Measurements from ENCODE around the gene CPSF4L. TPM values are rescaled to one million over a fixed set of nuclear protein-coding genes. Genes with fewer than 3 reads are reported as not detected.

The CPSF4L gene
- total RNA-seq, 1 experiment from 2014 or later: not detected

DNA sequence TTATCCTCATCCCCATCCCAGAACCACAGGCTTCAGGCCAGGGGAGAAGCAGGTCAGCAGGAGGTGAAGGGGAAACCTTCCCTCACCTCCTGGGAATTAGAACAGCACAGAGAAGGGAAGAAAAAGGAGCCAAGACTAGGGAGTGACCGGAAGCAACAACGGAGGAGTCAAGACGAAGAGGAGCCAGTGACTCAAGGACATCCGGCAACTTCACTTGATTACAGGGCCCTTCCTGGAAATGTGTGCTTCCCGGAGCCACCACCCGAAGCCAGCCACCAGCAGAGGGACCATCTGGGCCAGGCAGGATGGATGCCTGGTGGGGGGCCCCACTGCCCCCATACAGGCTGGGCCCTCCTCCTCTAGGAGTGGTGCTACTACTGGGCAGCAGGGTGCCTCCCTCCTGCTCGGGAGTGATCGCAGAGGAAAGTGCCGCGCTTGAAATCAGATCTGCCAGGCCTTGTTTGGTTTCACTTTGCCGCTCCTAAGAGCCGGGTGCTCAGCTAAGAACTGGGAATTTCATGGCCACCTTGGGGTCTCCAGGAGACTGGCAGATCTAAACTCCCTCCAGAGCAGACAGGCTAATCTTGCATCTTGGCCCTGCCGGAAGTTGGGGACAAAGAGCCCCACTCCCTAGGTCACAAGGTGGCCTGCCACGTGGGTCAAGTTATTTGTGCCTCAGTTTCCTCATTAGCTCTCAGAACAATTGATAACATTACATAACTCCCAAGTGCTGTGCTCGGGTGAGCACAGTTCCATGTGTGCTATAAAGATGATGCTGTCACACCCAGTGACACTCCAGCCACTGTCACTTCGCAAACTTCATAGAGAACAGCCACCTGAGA, 43.5 kb upstream of the CPSF4L start:
- Histone ChIP-seq H3K4me1 (ENCODE audit: insufficient read depth, low read length, poor library complexity, severe bottlenecking) (peaks cover 72% of the 10 kb centered on the region), H3K36me3 (ENCODE audit: insufficient read depth, low read length, poor library complexity, severe bottlenecking) (no peaks in the 10 kb centered on the region), H3K27me3 (replicated peaks; ENCODE audit: insufficient read depth, low read depth, low read length, poor library complexity) (no peaks in the 10 kb centered on the region), H3K27ac (ENCODE audit: low read depth, low read length, poor library complexity, severe bottlenecking) (peak overlapping the region; percentile 91), H3K9me3 (ENCODE audit: low read depth, low read length, poor library complexity, severe bottlenecking) (no peaks in the 10 kb centered on the region), H3K4me3 (ENCODE audit: low read depth, low read length, poor library complexity, severe bottlenecking) (peak overlapping the region; percentile 38)
- intact Hi-C loops (cut with micrococcal nuclease; ENCODE audit: unreplicated experiment): no loop called here
- no TSS peak for BruUV-seq (replicated peaks)
- DNase-seq (ENCODE audit: low spot score): peak; percentile 94
- CTCF ChIA-PET: no interaction called here
- POLR2A ChIA-PET (ENCODE audit: low non-redundant PET): no interaction called here
- TF ChIP-seq, protein P1, sequence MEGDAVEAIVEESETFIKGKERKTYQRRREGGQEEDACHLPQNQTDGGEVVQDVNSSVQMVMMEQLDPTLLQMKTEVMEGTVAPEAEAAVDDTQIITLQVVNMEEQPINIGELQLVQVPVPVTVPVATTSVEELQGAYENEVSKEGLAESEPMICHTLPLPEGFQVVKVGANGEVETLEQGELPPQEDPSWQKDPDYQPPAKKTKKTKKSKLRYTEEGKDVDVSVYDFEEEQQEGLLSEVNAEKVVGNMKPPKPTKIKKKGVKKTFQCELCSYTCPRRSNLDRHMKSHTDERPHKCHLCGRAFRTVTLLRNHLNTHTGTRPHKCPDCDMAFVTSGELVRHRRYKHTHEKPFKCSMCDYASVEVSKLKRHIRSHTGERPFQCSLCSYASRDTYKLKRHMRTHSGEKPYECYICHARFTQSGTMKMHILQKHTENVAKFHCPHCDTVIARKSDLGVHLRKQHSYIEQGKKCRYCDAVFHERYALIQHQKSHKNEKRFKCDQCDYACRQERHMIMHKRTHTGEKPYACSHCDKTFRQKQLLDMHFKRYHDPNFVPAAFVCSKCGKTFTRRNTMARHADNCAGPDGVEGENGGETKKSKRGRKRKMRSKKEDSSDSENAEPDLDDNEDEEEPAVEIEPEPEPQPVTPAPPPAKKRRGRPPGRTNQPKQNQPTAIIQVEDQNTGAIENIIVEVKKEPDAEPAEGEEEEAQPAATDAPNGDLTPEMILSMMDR (conservative IDR thresholded peaks at IDR 0.05; ENCODE audit: low read depth, low read length): peak; percentile 58
- TF ChIP-seq EZH2 (IDR thresholded peaks at IDR 0.05; ENCODE audit: borderline replicate concordance, low read depth, low read length, poor library complexity, severe bottlenecking): no peak

DNA sequence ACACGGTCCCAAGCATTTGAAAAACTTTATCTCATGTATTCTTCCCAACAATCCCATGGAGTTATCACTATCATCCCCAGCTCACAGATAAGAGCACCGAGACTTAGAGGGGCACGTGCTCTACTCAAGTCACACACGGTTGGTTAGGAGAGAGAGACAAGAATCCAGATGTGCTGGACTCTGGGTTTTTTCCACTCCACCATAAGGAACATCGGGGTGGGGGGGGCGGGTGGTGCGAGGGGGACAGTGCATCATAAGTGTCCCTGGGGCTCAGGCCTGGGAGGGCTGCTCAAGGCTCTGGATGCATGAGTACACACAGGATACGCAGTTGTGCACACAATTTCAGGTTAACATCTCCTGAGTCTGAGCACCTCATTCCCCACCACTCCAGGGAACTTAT, 42.8 kb upstream of the CPSF4L start:
- H3K36me3 ChIP-seq (ENCODE audit: insufficient read depth, low read length, poor library complexity, severe bottlenecking): no peaks in the 10 kb centered on the region
- peaks cover 77% of the 10 kb centered on the region for H3K4me1 ChIP-seq (ENCODE audit: insufficient read depth, low read length, poor library complexity, severe bottlenecking)
- no TSS peak for BruUV-seq (replicated peaks)
- ChIA-PET POLR2A (ENCODE audit: low non-redundant PET) (no interaction called here), CTCF (interaction anchor here (1.3 kb wide), 1 partner anchor 66 kb away, joined by 3 read pairs; no protein-coding TSS in a partner anchor)
- H3K27ac ChIP-seq (ENCODE audit: low read depth, low read length, poor library complexity, severe bottlenecking): peak overlapping the region; percentile 91
- no peaks in the 10 kb centered on the region for H3K9me3 ChIP-seq (ENCODE audit: low read depth, low read length, poor library complexity, severe bottlenecking)
- H3K4me3 ChIP-seq (ENCODE audit: low read depth, low read length, poor library complexity, severe bottlenecking): no peak overlapping the region
- TF ChIP-seq, protein P1 (conservative IDR thresholded peaks at IDR 0.05; ENCODE audit: low read depth, low read length): no peak
- no peak for TF ChIP-seq EZH2 (IDR thresholded peaks at IDR 0.05; ENCODE audit: borderline replicate concordance, low read depth, low read length, poor library complexity, severe bottlenecking)
- intact Hi-C loops (cut with micrococcal nuclease; ENCODE audit: unreplicated experiment): no loop called here
- no peak for DNase-seq (ENCODE audit: low spot score)
- no peaks in the 10 kb centered on the region for H3K27me3 ChIP-seq (replicated peaks; ENCODE audit: insufficient read depth, low read depth, low read length, poor library complexity)

DNA sequence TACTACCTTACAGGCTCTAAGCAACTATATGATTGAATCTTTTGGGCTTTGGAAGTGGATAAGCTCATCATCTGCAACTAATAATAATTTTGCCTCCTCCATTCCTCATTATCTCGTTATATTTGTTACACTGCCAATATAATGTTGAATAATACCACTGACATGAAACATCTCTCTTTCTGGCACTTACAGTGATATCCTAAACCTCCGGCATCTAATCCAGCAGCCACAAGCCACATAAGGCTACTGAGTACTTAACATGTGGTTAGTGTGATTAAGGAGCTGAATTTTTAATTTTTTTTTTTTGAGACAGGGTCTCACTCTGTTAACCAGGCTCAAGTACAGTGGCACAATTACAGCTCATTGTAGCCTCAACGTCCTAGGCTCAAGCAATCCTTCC, 40.5 kb upstream of the CPSF4L start:
- no peak overlapping the region for H3K4me3 ChIP-seq (ENCODE audit: low read depth, low read length, poor library complexity, severe bottlenecking)
- H3K9me3 ChIP-seq (ENCODE audit: low read depth, low read length, poor library complexity, severe bottlenecking): no peaks in the 10 kb centered on the region
- no peak for TF ChIP-seq EZH2 (IDR thresholded peaks at IDR 0.05; ENCODE audit: borderline replicate concordance, low read depth, low read length, poor library complexity, severe bottlenecking)
- intact Hi-C loops (cut with micrococcal nuclease; ENCODE audit: unreplicated experiment): no loop called here
- H3K27ac ChIP-seq (ENCODE audit: low read depth, low read length, poor library complexity, severe bottlenecking): no peak overlapping the region
- peaks cover 70% of the 10 kb centered on the region for H3K4me1 ChIP-seq (ENCODE audit: insufficient read depth, low read length, poor library complexity, severe bottlenecking)
- POLR2A ChIA-PET (ENCODE audit: low non-redundant PET): no interaction called here
- CTCF ChIA-PET: no interaction called here
- H3K27me3 ChIP-seq (replicated peaks; ENCODE audit: insufficient read depth, low read depth, low read length, poor library complexity): no peaks in the 10 kb centered on the region
- H3K36me3 ChIP-seq (ENCODE audit: insufficient read depth, low read length, poor library complexity, severe bottlenecking): no peaks in the 10 kb centered on the region
- no TSS peak for BruUV-seq (replicated peaks)
- DNase-seq (ENCODE audit: low spot score): no peak

Measured in A673 (cell line).